H9 (cell line): ENCODE measurements around the gene PSG11. TPM values are rescaled to one million over a fixed set of nuclear protein-coding genes. Genes with fewer than 3 reads are reported as not detected.
"Not testable (repeated sequence)": the region's sequence is repeated elsewhere in the genome, so short reads cannot be mapped to it uniquely, and the experiment has no call there.

Experiments used
- DNase-seq: peaks from one replicate; pipeline ENCODE4 v3.0.0-alpha.2; 2017
- H2AFZ ChIP-seq: one replicate; pipeline ENCODE4 v1.6.1; 2013; ENCODE audit warnings: mild to moderate bottlenecking, low read length, control low read depth, moderate library complexity
- H2AK5ac ChIP-seq: 2 replicates; pipeline ENCODE4 v1.6.1; 2013; ENCODE audit warnings: low read length, control low read depth, mixed read lengths; ENCODE audit not compliant: insufficient read length
- H2BK120ac ChIP-seq: one replicate; pipeline ENCODE4 v1.6.1; 2013; ENCODE audit warnings: low read depth, mild to moderate bottlenecking, low read length, control low read depth, inconsistent platforms; ENCODE audit not compliant: poor library complexity, severe bottlenecking
- H2BK12ac ChIP-seq: 2 replicates; pipeline ENCODE4 v1.6.1; 2013; ENCODE audit warnings: low read length, control low read depth, mixed read lengths, low read depth; ENCODE audit not compliant: insufficient read length
- H2BK15ac ChIP-seq: 2 replicates; pipeline ENCODE4 v1.6.1; 2013; ENCODE audit warnings: low read depth, low read length, control low read depth
- H2BK20ac ChIP-seq: one replicate; pipeline ENCODE4 v1.6.1; 2013; ENCODE audit warnings: low read depth, mild to moderate bottlenecking, low read length, control low read depth, inconsistent platforms; ENCODE audit not compliant: poor library complexity, severe bottlenecking
- H2BK5ac ChIP-seq: 2 replicates; pipeline ENCODE4 v1.6.1; 2013; ENCODE audit warnings: low read length, control low read depth, mixed read lengths; ENCODE audit not compliant: insufficient read length
- H3K14ac ChIP-seq: 2 replicates; pipeline ENCODE4 v1.6.1; 2013; ENCODE audit warnings: low read length, control low read depth; ENCODE audit not compliant: insufficient read depth
- H3K18ac ChIP-seq: 2 replicates; pipeline ENCODE4 v1.6.1; 2013; ENCODE audit warnings: low read depth, mild to moderate bottlenecking, mixed read lengths, low read length, control low read depth; ENCODE audit not compliant: insufficient read length
- H3K23ac ChIP-seq: 2 replicates; pipeline ENCODE4 v1.6.1; 2013; ENCODE audit warnings: low read length, control low read depth, mixed read lengths, low read depth; ENCODE audit not compliant: insufficient read length
- H3K23me2 ChIP-seq: 2 replicates; pipeline ENCODE4 v1.6.1; 2013; ENCODE audit warnings: low read depth, mild to moderate bottlenecking, mixed read lengths, low read length, control low read depth; ENCODE audit not compliant: insufficient read length, poor library complexity, severe bottlenecking
- H3K27ac ChIP-seq: 2 replicates; pipeline ENCODE4 v1.5.1; 2013; ENCODE audit warnings: low read length, control low read depth, mixed read lengths, low read depth; ENCODE audit not compliant: insufficient read length
- H3K27me3 ChIP-seq: 2 replicates; pipeline ENCODE4 v1.6.1; 2013; ENCODE audit warnings: low read length, control low read depth, inconsistent platforms; ENCODE audit not compliant: insufficient read depth
- H3K4ac ChIP-seq: 2 replicates; pipeline ENCODE4 v1.6.1; 2013; ENCODE audit warnings: low read depth, mild to moderate bottlenecking, control low read depth, inconsistent platforms, low read length, moderate library complexity
- H3K4me1 ChIP-seq: 2 replicates; pipeline ENCODE4 v1.6.1; 2013; ENCODE audit warnings: low read length, control low read depth, inconsistent platforms; ENCODE audit not compliant: insufficient read depth
- H3K4me2 ChIP-seq: 2 replicates; pipeline ENCODE4 v1.6.1; 2013; ENCODE audit warnings: low read length, control low read depth, mixed read lengths; ENCODE audit not compliant: insufficient read length, insufficient read depth
- H3K56ac ChIP-seq: 2 replicates; pipeline ENCODE4 v1.6.1; 2013; ENCODE audit warnings: low read depth, mild to moderate bottlenecking, mixed read lengths, low read length, control low read depth; ENCODE audit not compliant: insufficient read length
- H3K79me1 ChIP-seq: 2 replicates; pipeline ENCODE4 v1.6.1; 2013; ENCODE audit warnings: low read depth, mild to moderate bottlenecking, moderate library complexity, low read length, control low read depth, inconsistent platforms; ENCODE audit not compliant: insufficient read depth, poor library complexity, severe bottlenecking
- H3K79me2 ChIP-seq: 2 replicates; pipeline ENCODE4 v1.6.1; 2013; ENCODE audit warnings: low read length, control low read depth, inconsistent platforms; ENCODE audit not compliant: insufficient read depth
- H3K9ac ChIP-seq: 2 replicates; pipeline ENCODE4 v1.6.1; 2013; ENCODE audit warnings: low read length, control low read depth, mixed read lengths; ENCODE audit not compliant: insufficient read length; ENCODE audit errors: extremely low read depth
- H3K9me3 ChIP-seq: one replicate; pipeline ENCODE4 v1.6.1; 2013; ENCODE audit warnings: low read depth, low read length, inconsistent platforms; ENCODE audit not compliant: control insufficient read depth
- H3T11ph ChIP-seq: one replicate; pipeline ENCODE4 v1.6.1; 2013; ENCODE audit warnings: mild to moderate bottlenecking, low read length, control low read depth, inconsistent platforms
- H4K20me1 ChIP-seq: one replicate; pipeline ENCODE4 v1.6.1; 2013; ENCODE audit not compliant: control insufficient read depth, insufficient read length, insufficient read depth
- H4K5ac ChIP-seq: 2 replicates; pipeline ENCODE4 v1.6.1; 2013; ENCODE audit warnings: low read depth, mild to moderate bottlenecking, mixed read lengths, low read length, control low read depth; ENCODE audit not compliant: insufficient read length
- H4K8ac ChIP-seq: replicated peaks from 2 replicates; pipeline ENCODE4 v1.6.1; 2013; ENCODE audit warnings: low read length, control low read depth, mixed read lengths, low read depth; ENCODE audit not compliant: insufficient read length
- H4K91ac ChIP-seq: 2 replicates; pipeline ENCODE4 v1.6.1; 2013; ENCODE audit warnings: low read depth, mild to moderate bottlenecking, moderate library complexity, mixed read lengths, low read length, control low read depth; ENCODE audit not compliant: insufficient read length
- H3K27ac Mint-ChIP-seq, 3 experiments: 2 replicates in 2 of 3; 3 replicates in 1 of 3; pipeline ENCODE4 v1.8.0; 2020 to 2021; ENCODE audit warnings: mixed read lengths in 3 of 3, mild to moderate bottlenecking in 1 of 3, moderate library complexity in 1 of 3
- H3K27me3 Mint-ChIP-seq: 2 replicates; pipeline ENCODE4 v1.8.0; 2021; ENCODE audit warnings: low read depth, mild to moderate bottlenecking, moderate library complexity, mixed read lengths
- H3K36me3 Mint-ChIP-seq, 3 experiments: 2 replicates in 2 of 3; 3 replicates in 1 of 3; pipeline ENCODE4 v1.8.0; 2020 to 2021; ENCODE audit warnings: low read depth in 3 of 3, mixed read lengths in 3 of 3; ENCODE audit not compliant: insufficient read depth in 1 of 3
- H3K4me1 Mint-ChIP-seq, 2 experiments: 2 replicates each; pipeline ENCODE4 v1.8.0; 2020; ENCODE audit warnings: mixed read lengths in 2 of 2
- H3K4me3 Mint-ChIP-seq, 2 experiments: 2 replicates in 1 of 2; 3 replicates in 1 of 2; pipeline ENCODE4 v1.8.0; 2020 to 2021; ENCODE audit warnings: mild to moderate bottlenecking in 2 of 2, mixed read lengths in 2 of 2, moderate library complexity in 1 of 2
- H3K9me3 Mint-ChIP-seq, 2 experiments: 2 replicates in 1 of 2; 3 replicates in 1 of 2; pipeline ENCODE4 v1.8.0; 2020; ENCODE audit warnings: mild to moderate bottlenecking in 2 of 2, mixed read lengths in 2 of 2, moderate library complexity in 1 of 2
- WGBS: extraction: QIAGEN DNeasy Blood & Tissue Kit; methylation state at CpG from one replicate; pipeline ENCODE4 v1.1.7; 2013; ENCODE audit warnings: missing lambda C conversion rate, low lambda C conversion rate, mixed read lengths; ENCODE audit not compliant: insufficient read length; ENCODE audit errors: extremely low coverage; 5-methylcytosine and 5-hydroxymethylcytosine counted together
- total RNA-seq: library from RNA; stranded (reverse); gene quantifications from 2 replicates; pipeline ENCODE4 v1.2.1, GENCODE V29; 2021

PSG11 gene
- total RNA-seq, 1 experiment from 2014 or later, result not detected

DNA sequence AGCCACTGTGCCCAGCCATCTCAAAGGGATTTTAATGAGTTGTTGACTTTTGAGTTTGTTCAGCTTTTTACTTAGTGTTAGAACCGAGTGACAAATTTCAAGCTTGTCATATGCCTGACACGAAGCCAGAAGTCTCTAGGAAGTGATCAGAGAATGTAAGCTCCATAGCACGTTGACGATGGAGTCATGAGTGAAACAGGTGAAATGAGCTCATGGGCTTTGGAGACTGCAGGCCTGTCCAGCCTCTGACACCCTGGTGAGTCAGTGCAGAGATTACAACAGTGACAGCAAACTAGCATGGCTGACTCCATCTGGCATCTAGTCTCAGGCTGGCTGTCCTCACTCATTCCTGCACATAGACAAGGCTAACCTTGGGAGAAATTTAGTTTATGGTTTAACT is 4.6 kb downstream of the PSG11 start:
- H3K27me3 Mint-ChIP-seq, H4K20me1 ChIP-seq, DNase-seq, H3T11ph ChIP-seq, H2BK120ac ChIP-seq, H2BK12ac ChIP-seq, H3K27ac Mint-ChIP-seq, H2AFZ ChIP-seq, H3K23me2 ChIP-seq, H3K79me1 ChIP-seq, H3K14ac ChIP-seq, H3K4me1 ChIP-seq, H4K5ac ChIP-seq, H3K23ac ChIP-seq, H3K27me3 ChIP-seq, H3K4me1 Mint-ChIP-seq, H3K56ac ChIP-seq, H2BK5ac ChIP-seq, H3K4me3 Mint-ChIP-seq, H2BK20ac ChIP-seq, H3K9ac ChIP-seq, H2AK5ac ChIP-seq, H3K79me2 ChIP-seq, H4K8ac ChIP-seq, H3K4me2 ChIP-seq, H3K27ac ChIP-seq, H4K91ac ChIP-seq, H3K18ac ChIP-seq, H3K4ac ChIP-seq, H2BK15ac ChIP-seq: not testable (repeated sequence)
- WGBS, result no CpG with 5 or more reads among the region's 4 CpGs
- H3K36me3 Mint-ChIP-seq, result peaks cover 9 to 35% (median 11%) of the 10 kb centered on the region in 3 experiments; a peak in 6 of 7 replicates
- H3K9me3 ChIP-seq, result peaks cover 45% of the 10 kb centered on the region
- H3K9me3 Mint-ChIP-seq, result peaks cover 89 to 93% of the 10 kb centered on the region in 2 experiments

DNA sequence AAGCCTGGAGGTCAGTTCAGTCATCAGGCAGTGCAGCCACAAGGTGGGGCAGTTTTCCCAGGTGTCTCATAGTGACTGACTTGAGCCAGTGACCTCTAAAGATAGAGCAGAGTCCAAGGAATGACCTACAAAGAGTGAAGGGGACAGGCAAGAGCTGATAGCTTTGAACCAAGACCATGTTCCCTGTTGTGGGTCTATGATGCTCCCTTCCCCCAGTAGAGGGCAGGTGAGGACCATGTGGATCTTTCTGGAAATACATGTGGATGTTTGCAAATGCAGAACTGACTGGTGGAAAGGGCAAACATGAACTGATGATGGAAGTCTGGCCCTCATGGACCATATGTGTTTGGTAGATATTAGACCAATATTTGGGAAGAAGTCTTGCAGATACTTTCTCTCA is 6.7 kb downstream of the PSG11 start:
- H4K5ac ChIP-seq, H3K79me2 ChIP-seq, H3K23ac ChIP-seq, H3K4me2 ChIP-seq, H3K18ac ChIP-seq, H2BK15ac ChIP-seq, H3K14ac ChIP-seq, H2BK20ac ChIP-seq, H3K27me3 Mint-ChIP-seq, H2BK12ac ChIP-seq, H3K9ac ChIP-seq, H2BK5ac ChIP-seq, H2AK5ac ChIP-seq, H3K4me1 Mint-ChIP-seq, H3K79me1 ChIP-seq, H4K8ac ChIP-seq, H3K27ac ChIP-seq, H3K23me2 ChIP-seq, DNase-seq, H3T11ph ChIP-seq, H3K56ac ChIP-seq, H2AFZ ChIP-seq, H3K4me1 ChIP-seq, H3K4ac ChIP-seq, H4K91ac ChIP-seq, H3K4me3 Mint-ChIP-seq, H3K27ac Mint-ChIP-seq, H3K27me3 ChIP-seq, H2BK120ac ChIP-seq, H4K20me1 ChIP-seq: not testable (repeated sequence)
- H3K36me3 Mint-ChIP-seq, result peaks cover 0 to 28% (median 11%) of the 10 kb centered on the region in 3 experiments; a peak in 5 of 7 replicates
- H3K9me3 Mint-ChIP-seq, result peaks cover 88 to 93% of the 10 kb centered on the region in 2 experiments
- peaks cover 51% of the 10 kb centered on the region for H3K9me3 ChIP-seq
